DND-41 (cell line): Measurements from ENCODE around the gene CXCR3.
"Not testable (repeated sequence)": the region's sequence is repeated elsewhere in the genome, so short reads cannot be mapped to it uniquely, and the experiment has no call there.

Source experiments
- ATAC-seq: fragments of 200-7000 bp; cut with Tn5 transposase; 3 replicates; pipeline ENCODE4 v1.9.1; 2021; ENCODE audit warnings: low read depth; ENCODE audit not compliant: insufficient read depth
- DNase-seq: peaks from one replicate; pipeline ENCODE4 v3.0.0-alpha.2; 2020
- H2AFZ ChIP-seq: 2 replicates; pipeline ENCODE4 v1.6.0; 2012; ENCODE audit warnings: low read depth, low read length
- H3K27ac ChIP-seq: 2 replicates; pipeline ENCODE4 v1.5.1; 2012; ENCODE audit warnings: low read length, inconsistent platforms
- H3K27me3 ChIP-seq: fragments of 200-600 bp; sonication (generic); 2 replicates; pipeline ENCODE4 v1.6.0; 2012; ENCODE audit warnings: low read length, mild to moderate bottlenecking, inconsistent platforms; ENCODE audit not compliant: insufficient read depth, poor library complexity
- H3K36me3 ChIP-seq: 2 replicates; pipeline ENCODE4 v1.5.1; 2012; ENCODE audit warnings: low read length, inconsistent platforms; ENCODE audit not compliant: insufficient read depth
- H3K4me1 ChIP-seq: 2 replicates; pipeline ENCODE4 v1.5.1; 2012; ENCODE audit warnings: mild to moderate bottlenecking, low read length; ENCODE audit not compliant: insufficient read depth
- H3K4me2 ChIP-seq: 2 replicates; pipeline ENCODE4 v1.6.0; 2012; ENCODE audit warnings: mild to moderate bottlenecking, moderate library complexity, low read length, inconsistent platforms; ENCODE audit not compliant: insufficient read depth
- H3K4me3 ChIP-seq, 2 experiments: fragments of 200-600 bp in 1 of 2; shearing (Covaris generic) in 1 of 2; 2 replicates each; pipeline ENCODE4 v1.5.1; 2012 to 2016; ENCODE audit warnings: inconsistent platforms in 2 of 2, low read length in 2 of 2, mild to moderate bottlenecking in 2 of 2, low read depth in 1 of 2, moderate library complexity in 1 of 2
- H3K79me2 ChIP-seq: 2 replicates; pipeline ENCODE4 v1.6.0; 2012; ENCODE audit warnings: low read length, inconsistent platforms; ENCODE audit not compliant: insufficient read depth
- H3K9ac ChIP-seq: 2 replicates; pipeline ENCODE4 v1.6.0; 2012; ENCODE audit warnings: low read depth, mild to moderate bottlenecking, inconsistent platforms, low read length, moderate library complexity
- H3K9me3 ChIP-seq: 2 replicates; pipeline ENCODE4 v1.5.1; 2012; ENCODE audit warnings: low read length, moderate library complexity, mild to moderate bottlenecking, inconsistent platforms; ENCODE audit not compliant: insufficient read depth, severe bottlenecking
- H4K20me1 ChIP-seq: 2 replicates; pipeline ENCODE4 v1.6.0; 2012; ENCODE audit warnings: low read length; ENCODE audit not compliant: insufficient read depth
- CTCF ChIP-seq: IDR thresholded peaks from 2 replicates; pipeline ENCODE4 v1.5.1; 2012; ENCODE audit warnings: borderline replicate concordance, low read length, moderate library complexity, mild to moderate bottlenecking; ENCODE audit not compliant: poor library complexity, severe bottlenecking; ENCODE audit errors: extremely low read depth
- EZH2 ChIP-seq: IDR thresholded peaks from 3 replicates; pipeline ENCODE4 v1.6.1; 2012; ENCODE audit warnings: borderline replicate concordance, low read depth, mild to moderate bottlenecking, moderate library complexity, low read length, inconsistent platforms; ENCODE audit not compliant: severe bottlenecking

The CXCR3 gene

GRCh38 chrX:71573590-71573989, 44.7 kb downstream of the CXCR3 start:
- Histone ChIP-seq H3K4me1 (no peaks in the 10 kb centered on the region), H4K20me1 (no peaks in the 10 kb centered on the region), H2AFZ (no peak overlapping the region), H3K4me3 (no peak overlapping the region), H3K9me3 (no peaks in the 10 kb centered on the region), H3K36me3 (peaks cover 69% of the 10 kb centered on the region), H3K27me3 (no peaks in the 10 kb centered on the region), H3K9ac (no peak overlapping the region), H3K79me2 (no peaks in the 10 kb centered on the region), H3K4me2 (no peak overlapping the region), H3K27ac (no peak overlapping the region)
- peak; percentile 43; the same call in 1 of the 3 replicates for ATAC-seq
- TF ChIP-seq EZH2, result no peak
- TF ChIP-seq CTCF, result no peak
- DNase-seq, result no peak

- H3K4me3 ChIP-seq, H3K9me3 ChIP-seq, H3K27ac ChIP-seq, H3K4me2 ChIP-seq, H3K27me3 ChIP-seq, H3K9ac ChIP-seq, H2AFZ ChIP-seq, H4K20me1 ChIP-seq, DNase-seq, H3K4me1 ChIP-seq, ATAC-seq, H3K79me2 ChIP-seq: not testable (repeated sequence)
- H3K36me3 ChIP-seq, result peaks cover 81% of the 10 kb centered on the region
Observed at GRCh38 chrX:71571390-71571789, 46.9 kb downstream of the CXCR3 start.
